HEK293 (cell line): ENCODE data around the gene ISG20L2.

Source experiments
- BCL11B ChIP-seq: fragments of 450-650 bp; formaldehyde crosslinking; IDR thresholded peaks from 2 replicates; pipeline ENCODE4 v1.5.1; 2016; ENCODE audit warnings: low read depth, missing biosample characterization, missing genetic modification characterization
- CTCF ChIP-seq: fragments of 450-650 bp; formaldehyde crosslinking; IDR thresholded peaks from 2 replicates; pipeline ENCODE4 v1.5.1; 2016; ENCODE audit warnings: missing biosample characterization, missing genetic modification characterization
- ELK4 ChIP-seq: IDR thresholded peaks from 2 replicates; pipeline ENCODE4 v1.6.1; 2011; ENCODE audit warnings: mild to moderate bottlenecking, low read depth, low read length, borderline replicate concordance
- REPIN1 ChIP-seq: fragments of 450-650 bp; formaldehyde crosslinking; IDR thresholded peaks from 2 replicates; pipeline ENCODE4 v1.5.1; 2017; ENCODE audit warnings: missing biosample characterization, missing genetic modification characterization, low read depth
- SETDB1 ChIP-seq: IDR thresholded peaks from one replicate; pipeline ENCODE4 v1.6.1; 2017; ENCODE audit warnings: mild to moderate bottlenecking, low read length, moderate library complexity, mixed read lengths; ENCODE audit not compliant: insufficient read length
- TCF7L2 ChIP-seq: IDR thresholded peaks from 2 replicates; pipeline ENCODE4 v1.6.1; 2011; ENCODE audit warnings: low read depth, mild to moderate bottlenecking, inconsistent platforms, low read length, moderate library complexity, borderline replicate concordance
- TRIM28 ChIP-seq: IDR thresholded peaks from 2 replicates; pipeline ENCODE4 v1.6.1; 2011; ENCODE audit warnings: low read length, control low read depth, borderline replicate concordance
- ZNF10 ChIP-seq: fragments of 450-650 bp; formaldehyde crosslinking; IDR thresholded peaks from 2 replicates; pipeline ENCODE4 v1.5.1; 2017; ENCODE audit warnings: missing biosample characterization, missing genetic modification characterization
- ZNF324 ChIP-seq: fragments of 450-650 bp; formaldehyde crosslinking; IDR thresholded peaks from 2 replicates; pipeline ENCODE4 v1.5.1; 2016; ENCODE audit warnings: missing biosample characterization, missing genetic modification characterization
- ZNF473 ChIP-seq: fragments of 450-650 bp; formaldehyde crosslinking; IDR thresholded peaks from 2 replicates; pipeline ENCODE4 v1.5.1; 2017; ENCODE audit warnings: missing biosample characterization, missing genetic modification characterization
- ZNF624 ChIP-seq: fragments of 450-650 bp; formaldehyde crosslinking; IDR thresholded peaks from 2 replicates; pipeline ENCODE4 v1.5.1; 2017; ENCODE audit warnings: missing biosample characterization, missing genetic modification characterization
- ZNF629 ChIP-seq: fragments of 450-650 bp; formaldehyde crosslinking; IDR thresholded peaks from 2 replicates; pipeline ENCODE4 v1.5.1; 2017; ENCODE audit warnings: missing biosample characterization, missing genetic modification characterization
- ZNF777 ChIP-seq: fragments of 450-650 bp; formaldehyde crosslinking; IDR thresholded peaks from 2 replicates; pipeline ENCODE4 v1.5.1; 2017; ENCODE audit warnings: missing biosample characterization, missing genetic modification characterization, borderline replicate concordance
- ZNF791 ChIP-seq: fragments of 450-650 bp; formaldehyde crosslinking; IDR thresholded peaks from 2 replicates; pipeline ENCODE4 v1.5.1; 2016; ENCODE audit warnings: missing biosample characterization, missing genetic modification characterization

- TF ChIP-seq CTCF (no peak), ZNF10 (tag by site-specific recombination) (no peak), ZNF777 (tag by site-specific recombination) (no peak), REPIN1 (tag by site-specific recombination) (0 out of 2 replicates have a peak, but pooled peaks have one; percentile 17), SETDB1 (no peak), ZNF624 (tag by site-specific recombination) (no peak), ZNF473 (no peak), ZNF324 (tag by site-specific recombination) (no peak), ZNF791 (tag by site-specific recombination) (no peak), TCF7L2 (no peak), BCL11B (no peak), TRIM28 (no peak), ZNF629 (tag by site-specific recombination) (0 out of 2 replicates have a peak, but pooled peaks have one; percentile 18), ELK4 (no peak)
These were observed 21.7 kb upstream of the ISG20L2 start for GRCh38 chr1:156750191-156750672.
